Renal cortical epithelial cell (primary cell): ENCODE data around the gene ADRA1B. TPM values are rescaled to one million over a fixed set of nuclear protein-coding genes. Genes with fewer than 3 reads are reported as not detected.
A peak's percentile ranks its signal among the peaks of the same experiment; 100 is the strongest.
"Not testable (repeated sequence)": the region's sequence is repeated elsewhere in the genome, so short reads cannot be mapped to it uniquely, and the experiment has no call there.

Experiments
- DNase-seq: peaks from one replicate; pipeline ENCODE4 v3.0.0-alpha.2; 2011; ENCODE audit warnings: low read depth
- total RNA-seq: library from RNA; depleted of rRNA; stranded (reverse); fragments of >200 nt; gene quantifications from 2 replicates; pipeline ENCODE4 v1.2.3, GENCODE V29; 2014

The ADRA1B gene
- total RNA-seq, 1 donor from 2014 or later = 1.6 TPM

GRCh38 chr5:160014197-160014596 lies 97.9 kb downstream of the ADRA1B start:
- not testable (repeated sequence) for DNase-seq

GRCh38 chr5:160018945-160019625 lies 102.8 kb downstream of the ADRA1B start:
- no peak for DNase-seq

- DNase-seq = no peak
Measured at GRCh38 chr5:160020266-160020770, 104.0 kb downstream of the ADRA1B start.

GRCh38 chr5:160020964-160021363 lies 104.7 kb downstream of the ADRA1B start:
- no peak for DNase-seq

- DNase-seq = peak; percentile 57
Measured at GRCh38 chr5:160021831-160022446, 105.7 kb downstream of the ADRA1B start.

Other genes with a start within 250 kb of the ADRA1B start
- gene TTC1, start 92.7 kb downstream of the ADRA1B start, total RNA-seq = 77.2 and 83.0 TPM in 2 replicates
- 16.3 and 21.7 TPM in 2 replicates for gene PWWP2A, start 203.0 kb downstream of the ADRA1B start, total RNA-seq